Activated naive CD8-positive, alpha-beta T cell treated with anti-CD3 and anti-CD28 coated beads, Interleukin-2, amount 50 U/mL, for 16 hours (primary cell): ENCODE data around the gene EXOG.
"Not testable (repeated sequence)": the region's sequence is repeated elsewhere in the genome, so short reads cannot be mapped to it uniquely, and the experiment has no call there.

Experiments
- DNase-seq: peaks from one replicate; pipeline ENCODE4 v3.0.0-alpha.2; 2020; ENCODE audit warnings: low read depth, low spot score

Gene EXOG

GRCh38 chr3:38563886-38564270, 67.7 kb downstream of the EXOG start:
- no peak for DNase-seq

GRCh38 chr3:38564631-38565338, 68.6 kb downstream of the EXOG start:
- no peak for DNase-seq

- no peak for DNase-seq
Measured at GRCh38 chr3:38565339-38566214, 69.4 kb downstream of the EXOG start.

GRCh38 chr3:38566215-38566528, 70.0 kb downstream of the EXOG start:
- no peak for DNase-seq

GRCh38 chr3:38566794-38567193, 70.7 kb downstream of the EXOG start:
- DNase-seq, result not testable (repeated sequence)

GRCh38 chr3:38567498-38567897, 71.4 kb downstream of the EXOG start:
- no peak for DNase-seq

GRCh38 chr3:38573111-38573510, 77.0 kb downstream of the EXOG start:
- DNase-seq, result no peak

GRCh38 chr3:38573556-38573955, 77.4 kb downstream of the EXOG start:
- no peak for DNase-seq

GRCh38 chr3:38574411-38575278, 78.5 kb downstream of the EXOG start:
- DNase-seq, result no peak

- no peak for DNase-seq
Measured at GRCh38 chr3:38575279-38575843, 79.2 kb downstream of the EXOG start.
